ENCODE data around the gene KCNQ1.

The KCNQ1 gene

DNA sequence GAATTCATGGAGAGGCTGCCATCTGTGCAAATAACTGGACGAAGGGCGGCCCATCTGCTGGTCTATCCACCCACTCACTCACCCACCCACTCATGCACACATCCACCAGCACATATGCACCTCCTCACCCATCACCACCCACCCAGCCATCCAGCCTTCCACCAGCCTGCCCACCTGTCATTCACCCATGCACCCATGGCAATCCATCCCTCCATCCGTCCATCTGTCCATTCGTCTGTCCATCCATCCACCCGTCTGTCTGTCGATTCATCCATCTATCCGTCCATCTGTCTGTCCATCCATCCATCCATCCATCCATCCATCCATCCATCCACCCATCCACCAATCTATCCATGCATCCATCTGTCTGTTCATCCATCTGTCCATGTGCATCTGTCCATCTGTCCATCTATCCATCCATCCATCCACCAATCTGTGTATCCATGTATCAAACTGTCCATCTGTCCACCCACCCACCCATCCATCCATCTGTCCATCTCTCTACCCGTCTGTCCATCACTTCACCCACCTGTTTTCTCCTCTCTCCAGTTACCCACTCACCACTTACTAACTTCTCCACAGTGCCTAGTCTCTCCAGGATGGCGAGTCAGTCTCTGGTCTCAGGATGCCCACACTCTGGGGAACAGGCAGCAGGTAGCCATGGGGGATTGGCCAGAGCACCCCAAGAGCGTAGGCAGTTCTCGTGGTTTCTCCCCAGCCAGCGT lies 9.4 kb upstream of the KCNQ1 start:
- intact Hi-C loops (cut with micrococcal nuclease), result no loop called here
- Mint-ChIP-seq H3K9me3 (no peaks in the 10 kb centered on the region), H3K27me3 (peaks cover 37% of the 10 kb centered on the region), H3K4me3 (no peak overlapping the region), H3K27ac (no peak overlapping the region), H3K36me3 (ENCODE audit: low read depth) (no peaks in the 10 kb centered on the region), H3K4me1 (ENCODE audit: low read depth) (peaks cover 3% of the 10 kb centered on the region)

- no peaks in the 10 kb centered on the region for H3K36me3 Mint-ChIP-seq (ENCODE audit: low read depth)
- no peak overlapping the region for H3K27ac Mint-ChIP-seq
- intact Hi-C loops (cut with micrococcal nuclease), result no loop called here
- peaks cover 37% of the 10 kb centered on the region for H3K27me3 Mint-ChIP-seq
- H3K4me1 Mint-ChIP-seq (ENCODE audit: low read depth), result peaks cover 9% of the 10 kb centered on the region
- no peak overlapping the region for H3K4me3 Mint-ChIP-seq
- H3K9me3 Mint-ChIP-seq, result no peaks in the 10 kb centered on the region
These were observed 8.7 kb upstream of the KCNQ1 start for GRCh38 chr11:2436013-2436520.

DNA sequence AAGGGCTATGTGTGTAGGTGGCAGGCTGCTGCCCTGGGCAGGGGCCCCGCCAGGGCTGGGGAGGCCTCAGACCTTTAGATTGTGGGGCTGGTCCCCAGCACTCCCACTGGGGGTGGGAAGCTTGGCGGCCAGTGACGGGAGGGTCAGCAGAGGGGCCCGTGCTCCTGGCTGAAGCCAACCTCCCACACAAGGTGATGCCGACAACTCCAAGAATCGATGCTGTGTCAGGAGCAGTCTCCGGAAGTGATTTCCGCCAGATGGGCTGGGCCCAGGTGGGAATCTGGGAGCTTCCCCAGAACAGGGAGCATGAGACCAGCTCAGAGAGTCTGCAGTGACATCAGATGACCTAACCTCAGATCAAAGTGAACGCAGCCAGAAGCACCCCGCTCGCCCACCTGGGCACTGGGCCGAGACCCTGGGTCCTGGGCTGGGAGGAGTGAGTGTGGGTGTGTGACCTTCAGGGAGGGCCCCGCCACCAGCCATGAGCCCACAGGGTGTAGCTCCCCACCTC lies 8.2 kb upstream of the KCNQ1 start:
- Mint-ChIP-seq H3K4me1 (ENCODE audit: low read depth) (peaks cover 14% of the 10 kb centered on the region), H3K4me3 (no peak overlapping the region), H3K27ac (no peak overlapping the region), H3K9me3 (no peaks in the 10 kb centered on the region), H3K36me3 (ENCODE audit: low read depth) (no peaks in the 10 kb centered on the region), H3K27me3 (peaks cover 37% of the 10 kb centered on the region)
- intact Hi-C loops (cut with micrococcal nuclease), result no loop called here

DNA sequence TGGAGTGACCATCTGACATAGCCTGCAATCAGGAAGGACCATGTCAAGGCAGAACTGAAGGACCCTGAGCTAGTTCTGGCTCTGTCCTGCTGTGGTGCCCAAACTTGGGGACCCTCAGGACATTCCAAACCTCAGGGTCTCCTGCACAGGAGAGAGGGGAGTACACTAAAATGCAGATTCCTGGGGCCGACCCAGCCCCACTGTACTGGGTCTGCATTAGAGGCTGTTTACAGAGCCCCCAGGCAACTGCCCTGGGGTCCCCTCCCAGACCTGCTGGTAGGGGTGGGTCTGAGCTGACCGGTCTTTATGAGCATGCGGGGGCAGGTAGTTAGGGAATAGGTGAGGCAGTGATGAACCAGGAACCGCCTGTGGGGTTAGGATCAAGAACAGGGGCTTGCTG lies 7.3 kb upstream of the KCNQ1 start:
- peaks cover 33% of the 10 kb centered on the region for H3K27me3 Mint-ChIP-seq
- H3K36me3 Mint-ChIP-seq (ENCODE audit: low read depth), result no peaks in the 10 kb centered on the region
- H3K9me3 Mint-ChIP-seq, result no peaks in the 10 kb centered on the region
- H3K27ac Mint-ChIP-seq, result no peak overlapping the region
- peaks cover 14% of the 10 kb centered on the region for H3K4me1 Mint-ChIP-seq (ENCODE audit: low read depth)
- intact Hi-C loops (cut with micrococcal nuclease), result no loop called here
- no peak overlapping the region for H3K4me3 Mint-ChIP-seq

GRCh38 chr11:2439820-2440219 lies 5.0 kb upstream of the KCNQ1 start:
- Mint-ChIP-seq H3K27ac (no peak overlapping the region), H3K4me1 (ENCODE audit: low read depth) (peaks cover 20% of the 10 kb centered on the region), H3K27me3 (peaks cover 48% of the 10 kb centered on the region), H3K4me3 (no peak overlapping the region), H3K9me3 (no peaks in the 10 kb centered on the region), H3K36me3 (ENCODE audit: low read depth) (no peaks in the 10 kb centered on the region)
- intact Hi-C loops (cut with micrococcal nuclease), result no loop called here

DNA sequence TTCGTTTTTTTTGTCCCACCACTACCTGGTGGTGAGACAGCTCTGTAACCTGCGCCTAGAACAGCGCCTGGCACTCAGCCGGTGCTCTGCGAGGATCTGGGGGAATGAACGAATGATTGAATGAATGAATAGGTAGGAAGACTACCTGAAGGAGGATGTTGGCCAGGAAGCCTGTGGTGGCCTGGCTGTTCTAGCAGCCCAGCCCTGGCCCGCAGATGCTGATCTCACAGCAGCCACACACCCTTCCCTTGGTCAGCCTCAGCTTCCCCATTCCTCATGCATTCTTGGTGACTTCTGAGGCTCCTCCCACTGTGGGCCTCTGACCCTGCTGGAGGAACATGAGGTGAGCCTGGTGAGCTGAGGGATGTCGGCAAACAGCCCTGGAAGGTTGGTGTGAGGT lies 4.2 kb upstream of the KCNQ1 start:
- Mint-ChIP-seq H3K27me3 (peaks cover 48% of the 10 kb centered on the region), H3K4me3 (no peak overlapping the region), H3K27ac (no peak overlapping the region), H3K36me3 (ENCODE audit: low read depth) (peaks cover 6% of the 10 kb centered on the region), H3K4me1 (ENCODE audit: low read depth) (peaks cover 26% of the 10 kb centered on the region), H3K9me3 (no peaks in the 10 kb centered on the region)
- intact Hi-C loops (cut with micrococcal nuclease), result no loop called here

DNA sequence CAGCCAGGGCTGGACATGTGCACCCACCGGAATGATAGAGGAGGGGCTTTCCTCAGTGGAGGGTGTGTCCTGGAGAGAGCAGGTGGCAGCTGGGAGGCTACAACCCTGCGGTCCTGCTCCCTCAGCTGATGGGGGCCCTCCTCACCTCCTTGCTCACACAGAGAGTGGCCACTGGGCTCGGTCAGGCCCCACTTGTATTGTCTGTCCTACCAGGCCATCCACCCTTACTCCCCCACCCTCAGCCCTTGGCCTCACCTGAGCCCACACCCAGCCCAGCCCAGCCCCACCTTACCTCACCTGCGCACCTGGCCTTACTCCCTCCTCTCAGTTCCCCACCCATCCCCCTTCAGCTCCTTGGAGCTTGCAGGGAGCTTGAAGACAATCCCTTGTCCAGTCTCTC lies 3.6 kb upstream of the KCNQ1 start:
- intact Hi-C loops (cut with micrococcal nuclease), result no loop called here
- Mint-ChIP-seq H3K9me3 (no peaks in the 10 kb centered on the region), H3K36me3 (ENCODE audit: low read depth) (peaks cover 6% of the 10 kb centered on the region), H3K4me3 (no peak overlapping the region), H3K27me3 (peaks cover 48% of the 10 kb centered on the region), H3K4me1 (ENCODE audit: low read depth) (peaks cover 31% of the 10 kb centered on the region), H3K27ac (peak overlapping the region; percentile 46)

DNA sequence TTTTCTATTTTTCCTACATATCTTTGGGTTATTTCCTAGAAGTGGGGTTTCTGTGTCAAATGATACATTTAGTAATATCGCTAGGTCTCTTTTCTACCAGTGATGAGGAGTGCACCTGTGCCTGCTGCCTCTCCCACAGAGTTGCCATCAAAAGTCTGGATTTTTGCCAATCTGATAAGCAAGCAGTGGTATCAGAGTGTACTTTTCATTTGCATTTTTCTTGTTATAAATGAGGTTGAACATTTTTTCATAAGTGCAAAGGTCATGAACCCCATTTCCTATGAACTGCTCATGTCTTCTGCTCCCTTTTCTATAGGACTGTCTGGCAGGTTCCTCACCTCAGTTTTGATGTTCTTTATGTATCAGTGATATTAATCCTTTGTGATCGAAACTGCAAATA lies 2.2 kb upstream of the KCNQ1 start:
- Mint-ChIP-seq H3K4me3 (no peak overlapping the region), H3K4me1 (ENCODE audit: low read depth) (peaks cover 45% of the 10 kb centered on the region), H3K27ac (no peak overlapping the region), H3K36me3 (ENCODE audit: low read depth) (peaks cover 12% of the 10 kb centered on the region), H3K9me3 (no peaks in the 10 kb centered on the region), H3K27me3 (peaks cover 36% of the 10 kb centered on the region)
- intact Hi-C loops (cut with micrococcal nuclease), result no loop called here

DNA sequence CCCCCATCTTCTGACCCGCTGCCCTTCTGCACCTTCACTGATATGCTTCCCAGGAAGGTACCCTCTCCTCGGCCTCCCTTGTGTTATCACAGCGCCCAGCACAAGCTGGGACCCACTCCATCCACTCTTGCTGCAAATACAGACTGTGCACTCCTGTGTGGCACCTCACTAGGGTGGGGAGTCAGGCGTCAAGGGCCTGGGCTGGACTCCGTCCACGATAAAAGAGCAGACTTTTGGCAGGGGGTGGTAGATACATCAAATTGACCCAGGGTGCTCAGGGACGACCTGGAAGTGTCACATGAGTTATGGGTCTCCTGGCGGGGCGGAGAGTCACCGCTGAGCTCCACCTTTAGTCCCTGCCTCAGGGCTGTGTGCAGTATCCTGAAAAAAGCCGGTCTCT lies 1.4 kb upstream of the KCNQ1 start:
- Mint-ChIP-seq H3K9me3 (no peaks in the 10 kb centered on the region), H3K27me3 (peaks cover 30% of the 10 kb centered on the region), H3K4me3 (no peak overlapping the region), H3K27ac (no peak overlapping the region), H3K4me1 (ENCODE audit: low read depth) (peaks cover 53% of the 10 kb centered on the region), H3K36me3 (ENCODE audit: low read depth) (peaks cover 16% of the 10 kb centered on the region)
- intact Hi-C loops (cut with micrococcal nuclease), result no loop called here

DNA sequence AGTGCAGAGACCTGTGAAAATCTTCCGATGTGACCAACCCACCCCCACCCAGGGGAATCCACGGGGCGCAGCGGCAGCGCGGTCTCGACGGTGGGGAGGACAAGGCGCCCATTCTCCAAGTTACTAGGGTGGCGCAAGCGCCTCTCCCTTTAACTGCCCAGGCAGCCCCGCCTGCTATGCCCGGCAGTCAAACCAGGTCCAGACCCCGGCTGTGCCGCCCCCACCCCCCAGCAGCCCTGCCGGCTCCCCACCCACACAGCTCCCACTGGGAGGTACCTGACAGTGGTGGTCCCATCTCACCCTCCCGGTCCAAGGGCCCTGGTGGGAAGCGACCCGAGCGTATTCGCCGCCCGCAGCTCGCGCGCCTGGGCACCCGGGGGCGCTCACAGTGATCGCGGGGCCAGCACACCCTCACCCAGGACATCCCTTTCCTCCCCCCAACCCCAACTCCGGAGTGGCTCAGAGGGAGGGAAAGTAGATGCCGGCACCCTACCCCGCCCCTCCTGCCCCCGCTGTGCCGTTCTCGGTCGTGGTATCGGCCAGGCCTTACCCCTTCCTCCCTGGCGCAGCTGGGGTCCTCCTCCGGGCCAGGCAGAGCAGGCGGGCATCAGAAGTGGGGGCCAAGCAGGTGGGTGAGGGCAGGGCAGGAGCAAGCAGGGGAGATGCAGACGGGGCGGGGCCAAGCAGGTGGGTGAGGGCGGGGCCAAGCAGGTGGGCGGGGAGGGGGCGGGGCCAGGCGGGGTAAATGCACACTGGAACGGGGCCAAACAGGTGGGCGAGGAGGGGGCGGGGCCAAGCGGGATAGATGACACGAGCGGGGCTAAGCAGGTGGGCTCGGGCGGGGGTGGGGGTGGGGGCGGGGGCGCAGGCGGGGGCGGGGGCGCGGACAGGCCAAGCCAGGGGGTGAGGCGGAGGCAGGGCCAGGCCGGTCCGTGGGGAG lies 657 bp upstream of the KCNQ1 start, which contains the start of gene TRPM5:
Gene TRPM5 (minus strand): TSS at position 634 of the 940 bp plus-strand sequence. CDS start 21,478 bp downstream, outside the sequence.
- Mint-ChIP-seq H3K4me1 (ENCODE audit: low read depth) (peaks cover 57% of the 10 kb centered on the region), H3K36me3 (ENCODE audit: low read depth) (peaks cover 24% of the 10 kb centered on the region), H3K27me3 (peaks cover 22% of the 10 kb centered on the region), H3K9me3 (no peaks in the 10 kb centered on the region), H3K4me3 (peak within 1 kb of the TSS; percentile 93), H3K27ac (peak within 1 kb of the TSS; percentile 86)
- intact Hi-C loops (cut with micrococcal nuclease), result no loop called here

DNA sequence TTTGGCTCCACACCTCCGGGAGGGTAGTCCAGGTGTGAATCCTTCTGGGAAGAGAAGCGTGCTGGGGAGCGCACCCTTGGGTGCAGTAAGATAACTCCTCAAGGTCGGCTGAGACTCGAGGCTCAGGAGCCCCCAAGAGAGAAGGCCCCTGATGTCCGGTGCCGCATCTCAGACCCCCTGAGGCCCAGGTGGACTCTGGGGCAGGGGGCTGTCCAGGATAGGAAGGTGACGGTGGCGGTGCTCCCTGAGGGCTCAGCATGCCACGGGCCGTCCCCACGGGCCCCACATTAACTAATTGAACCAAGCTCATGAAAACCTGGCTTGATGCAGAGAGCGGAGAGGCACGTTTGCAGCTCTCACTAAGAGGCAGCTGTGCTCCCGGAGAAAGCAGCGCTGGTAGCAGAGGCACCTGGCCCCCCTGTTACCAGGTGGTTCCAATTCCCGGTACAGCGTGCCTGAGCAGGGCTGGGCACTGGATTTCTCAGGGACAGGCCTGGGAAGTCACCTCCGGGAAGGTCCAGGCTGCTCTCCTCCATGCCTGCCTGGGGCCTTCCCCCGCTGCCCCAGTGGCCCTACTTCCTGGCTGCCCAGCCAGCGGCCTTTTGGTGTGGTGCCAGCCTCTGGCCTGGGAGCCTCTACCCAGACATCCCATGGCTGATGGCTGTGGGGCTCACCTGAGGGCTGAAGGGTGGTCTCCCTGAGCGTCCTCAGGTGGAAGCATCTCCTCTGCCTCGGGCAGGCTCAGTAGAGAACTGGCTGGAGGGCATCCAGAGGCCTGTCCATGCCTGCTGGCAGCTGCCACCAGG lies 1.1 kb downstream of the KCNQ1 start:
- H3K4me1 Mint-ChIP-seq (ENCODE audit: low read depth), result peaks cover 61% of the 10 kb centered on the region
- intact Hi-C loops (cut with micrococcal nuclease), result loop anchor here (5.0 kb wide), 3 partner anchors 41 to 446 kb away; no protein-coding TSS in a partner anchor
- peak overlapping the region; percentile 86 for H3K27ac Mint-ChIP-seq
- H3K4me3 Mint-ChIP-seq, result peak overlapping the region; percentile 93
- peaks cover 18% of the 10 kb centered on the region for H3K27me3 Mint-ChIP-seq
- H3K9me3 Mint-ChIP-seq, result no peaks in the 10 kb centered on the region
- peaks cover 42% of the 10 kb centered on the region for H3K36me3 Mint-ChIP-seq (ENCODE audit: low read depth)

GRCh38 chr11:2446590-2447252 lies 1.9 kb downstream of the KCNQ1 start:
- Mint-ChIP-seq H3K36me3 (ENCODE audit: low read depth) (peaks cover 50% of the 10 kb centered on the region), H3K27me3 (peaks cover 14% of the 10 kb centered on the region), H3K4me1 (ENCODE audit: low read depth) (peaks cover 56% of the 10 kb centered on the region), H3K9me3 (no peaks in the 10 kb centered on the region), H3K27ac (peak overlapping the region; percentile 86), H3K4me3 (peak overlapping the region; percentile 93)
- intact Hi-C loops (cut with micrococcal nuclease), result loop anchor here (5.0 kb wide), 3 partner anchors 41 to 446 kb away; no protein-coding TSS in a partner anchor
